ENCODE measurements around the gene PHF24. TPM values are rescaled to one million over a fixed set of nuclear protein-coding genes. Genes with fewer than 3 reads are reported as not detected.

PHF24 gene
- total and polyA plus RNA-seq, 2 of the 13 experiments (the other 11 are each of a cell fraction or from before 2014, with no cell fraction given) = 0.05 TPM; not detected in 1

- intact Hi-C loops (cut with micrococcal nuclease; ENCODE audit: unreplicated experiment) (no loop called here), in situ Hi-C loops (cut with HindIII; ENCODE audit: extremely low pct_ligation_motif_present, low pct_unique_long_range_greater_than_20kb) (loop anchor here (5.0 kb wide), 1 partner anchor 97 kb away; no protein-coding TSS in a partner anchor)
- no TSS peak for BruUV-seq (replicated peaks)
- H2AFZ ChIP-seq (ENCODE audit: low read length) = no peak within 1 kb of the TSS
- DNase-seq (ENCODE audit: low spot score) (peak; percentile 97), ATAC-seq (peak; percentile 95), FAIRE-seq (peak; percentile 95)
- peak within 1 kb of the TSS; percentile 81 for H3K4me2 ChIP-seq (ENCODE audit: low read depth, low read length)
- H3K4me3 ChIP-seq (replicated peaks in 1 of 3; ENCODE audit: insufficient read depth in 1 of 3, low read depth in 2 of 3, low read length in 3 of 3) = peak within 1 kb of the TSS; percentile 71 to 78 (median 75)
- no peaks in the 10 kb centered on the region for H3K9me3 ChIP-seq (ENCODE audit: low read length)
- ChIA-PET POLR2A (no interaction called here), CTCF (ENCODE audit: low intra/inter-chr PET ratio, low total read pairs) (no interaction called here)
- no peaks in the 10 kb centered on the region for H4K20me1 ChIP-seq (ENCODE audit: insufficient read depth, low read length)
- peaks cover 10% of the 10 kb centered on the region; the same call in 1 of the 2 replicates for H3K4me1 ChIP-seq (ENCODE audit: insufficient read depth, low read length)
- no peaks in the 10 kb centered on the region for H3K36me3 ChIP-seq (replicated peaks in 1 of 2; ENCODE audit: control insufficient read depth in 1 of 2, insufficient read depth in 2 of 2, low read length in 2 of 2)
- H3K9ac ChIP-seq (ENCODE audit: insufficient read depth, low read depth, low read length) = peak within 1 kb of the TSS; percentile 63; the same call in 1 of the 2 replicates
- H3K27ac ChIP-seq (ENCODE audit: extremely low read length, insufficient read depth, low read length) = no peak within 1 kb of the TSS
- no peaks in the 10 kb centered on the region for H3K79me2 ChIP-seq (ENCODE audit: insufficient read depth, low read length)
- H3K27me3 ChIP-seq (ENCODE audit: control insufficient read depth in 1 of 2, insufficient read depth in 2 of 2, low read length in 2 of 2) = no peaks in the 10 kb centered on the region; a peak in 2 of 5 replicates
- WGBS (ENCODE audit: low lambda C conversion rate) = 5% methylated on average over 26 of the region's 65 CpGs
- TF ChIP-seq RARA (CRISPR knock-in tag; IDR thresholded peaks at IDR 0.05) = peak; percentile 29; the same call in 1 of the 2 replicates
- peak; percentile 24; the same call in 1 of the 2 replicates for TF ChIP-seq TFAP4 (IDR thresholded peaks at IDR 0.05; ENCODE audit: borderline replicate concordance, low read depth)
- no peak for TF ChIP-seq ZNF567 (CRISPR knock-in tag; IDR thresholded peaks at IDR 0.05; ENCODE audit: borderline replicate concordance)
- TF ChIP-seq TP53 (CRISPR knock-in tag; conservative IDR thresholded peaks at IDR 0.05) = no peak
- no peak for TF ChIP-seq LCORL (IDR thresholded peaks at IDR 0.05)
- TF ChIP-seq LCORL (CRISPR knock-in tag; IDR thresholded peaks at IDR 0.05) = no peak
- TF ChIP-seq ZNF143 (CRISPR knock-in tag; IDR thresholded peaks at IDR 0.05) = peak; percentile 84
- TF ChIP-seq AKAP8 (CRISPR knock-in tag; IDR thresholded peaks at IDR 0.05) = no peak
- no peak for TF ChIP-seq ESRRA (CRISPR knock-in tag; IDR thresholded peaks at IDR 0.05; ENCODE audit: low read depth)
- peak; percentile 54; the same call in 1 of the 2 replicates for TF ChIP-seq HOXD1 (CRISPR knock-in tag; IDR thresholded peaks at IDR 0.05)
- no peak; the same call in 1 of the 2 replicates for TF ChIP-seq UBTF (CRISPR knock-in tag; IDR thresholded peaks at IDR 0.05)
- TF ChIP-seq KAT7 (CRISPR knock-in tag; IDR thresholded peaks at IDR 0.05; ENCODE audit: borderline replicate concordance) = no peak
- TF ChIP-seq MNT (IDR thresholded peaks at IDR 0.05) = peak; percentile 67
- TF ChIP-seq ZBTB26 (CRISPR knock-in tag; IDR thresholded peaks at IDR 0.05; ENCODE audit: borderline replicate concordance) = no peak
- no peak for TF ChIP-seq SIN3B (IDR thresholded peaks at IDR 0.05; ENCODE audit: low read length)
- TF ChIP-seq THRA (CRISPR knock-in tag; IDR thresholded peaks at IDR 0.05; ENCODE audit: borderline replicate concordance) = 0 out of 2 replicates have a peak, but pooled peaks have one; percentile 29
Observed at GRCh38 chr9:34989003-34989945, 31.2 kb downstream of the PHF24 start, which contains the start of gene DNAJB5. TSS of gene DNAJB5 (plus strand) at chr9:34989745. CDS start at chr9:34990631, 886 bp downstream.
